ENCODE measurements around the gene POLE3. TPM values are rescaled to one million over a fixed set of nuclear protein-coding genes. Genes with fewer than 3 reads are reported as not detected.

Gene POLE3
- total RNA-seq, 1 experiment from 2014 or later, result 64.5 TPM

GRCh38 chr9:113421726-113422125, 11.3 kb upstream of the POLE3 start:
- H3K4me2 ChIP-seq, result no peak overlapping the region
- DNase-seq, result no peak
- TF ChIP-seq CTCF (conservative IDR thresholded peaks at IDR 0.05) (no peak), EZH2 (IDR thresholded peaks at IDR 0.05; ENCODE audit: low read depth) (no peak)
- no peak overlapping the region for H3K27ac ChIP-seq
- H3K9me2 ChIP-seq (ENCODE audit: insufficient read depth), result no peaks in the 10 kb centered on the region
- no peaks in the 10 kb centered on the region for H3F3A ChIP-seq (ENCODE audit: insufficient read depth, low read depth)
- no peaks in the 10 kb centered on the region for H3K9me3 ChIP-seq (ENCODE audit: insufficient read depth, low read depth)
- no TSS peak for BruUV-seq (replicated peaks)
- POLR2A ChIA-PET (ENCODE audit: unreplicated experiment), result no interaction called here
- no peaks in the 10 kb centered on the region for H3K27me3 ChIP-seq (ENCODE audit: insufficient read depth, low read depth)
- intact Hi-C loops (cut with micrococcal nuclease; ENCODE audit: unreplicated experiment), result no loop called here
- H4K20me1 ChIP-seq (ENCODE audit: insufficient read depth), result no peaks in the 10 kb centered on the region
- H3K36me3 ChIP-seq (ENCODE audit: low read depth), result no peaks in the 10 kb centered on the region
- H2AFZ ChIP-seq, result no peak overlapping the region
- H3K4me1 ChIP-seq (replicated peaks; ENCODE audit: insufficient read depth), result no peaks in the 10 kb centered on the region
- no peak overlapping the region for H3K4me3 ChIP-seq
- CTCF ChIA-PET, result no interaction called here
- H3K79me2 ChIP-seq (ENCODE audit: low read depth), result no peaks in the 10 kb centered on the region

- Histone ChIP-seq H3K4me1 (replicated peaks; ENCODE audit: insufficient read depth) (no peaks in the 10 kb centered on the region), H3K79me2 (ENCODE audit: low read depth) (no peaks in the 10 kb centered on the region), H2AFZ (no peak overlapping the region), H3K9me2 (ENCODE audit: insufficient read depth) (no peaks in the 10 kb centered on the region), H3K4me3 (no peak overlapping the region), H3K4me2 (no peak overlapping the region), H4K20me1 (ENCODE audit: insufficient read depth) (no peaks in the 10 kb centered on the region), H3K36me3 (ENCODE audit: low read depth) (no peaks in the 10 kb centered on the region), H3K27ac (no peak overlapping the region), H3K27me3 (ENCODE audit: insufficient read depth, low read depth) (no peaks in the 10 kb centered on the region), H3F3A (ENCODE audit: insufficient read depth, low read depth) (no peaks in the 10 kb centered on the region; the same call in 1 of the 2 replicates), H3K9me3 (ENCODE audit: insufficient read depth, low read depth) (no peaks in the 10 kb centered on the region)
- ChIA-PET CTCF (interaction anchor here (0.6 kb wide), 1 partner anchor 218 kb away, joined by 3 read pairs; no protein-coding TSS in a partner anchor), POLR2A (ENCODE audit: unreplicated experiment) (no interaction called here)
- no TSS peak for BruUV-seq (replicated peaks)
- DNase-seq, result no peak
- intact Hi-C loops (cut with micrococcal nuclease; ENCODE audit: unreplicated experiment), result no loop called here
- TF ChIP-seq CTCF (conservative IDR thresholded peaks at IDR 0.05) (no peak), EZH2 (IDR thresholded peaks at IDR 0.05; ENCODE audit: low read depth) (no peak)
Measured at GRCh38 chr9:113417370-113417769, 6.9 kb upstream of the POLE3 start.

- ChIA-PET POLR2A (ENCODE audit: unreplicated experiment) (no interaction called here), CTCF (no interaction called here)
- no TSS peak for BruUV-seq (replicated peaks)
- no peak overlapping the region for H3K27ac ChIP-seq
- TF ChIP-seq EZH2 (IDR thresholded peaks at IDR 0.05; ENCODE audit: low read depth), result no peak
- TF ChIP-seq CTCF (conservative IDR thresholded peaks at IDR 0.05), result no peak
- no peak overlapping the region for H3K4me3 ChIP-seq
- H3K9me2 ChIP-seq (ENCODE audit: insufficient read depth), result no peaks in the 10 kb centered on the region
- H3K4me1 ChIP-seq (replicated peaks; ENCODE audit: insufficient read depth), result peaks cover 6% of the 10 kb centered on the region; the same call in 1 of the 2 replicates
- H3K79me2 ChIP-seq (ENCODE audit: low read depth), result no peaks in the 10 kb centered on the region
- intact Hi-C loops (cut with micrococcal nuclease; ENCODE audit: unreplicated experiment), result no loop called here
- H3K27me3 ChIP-seq (ENCODE audit: insufficient read depth, low read depth), result no peaks in the 10 kb centered on the region
- H4K20me1 ChIP-seq (ENCODE audit: insufficient read depth), result no peaks in the 10 kb centered on the region
- DNase-seq, result no peak
- H2AFZ ChIP-seq, result no peak overlapping the region
- H3K4me2 ChIP-seq, result no peak overlapping the region
- no peaks in the 10 kb centered on the region for H3K36me3 ChIP-seq (ENCODE audit: low read depth)
- peaks cover 6% of the 10 kb centered on the region; the same call in 1 of the 2 replicates for H3F3A ChIP-seq (ENCODE audit: insufficient read depth, low read depth)
- H3K9me3 ChIP-seq (ENCODE audit: insufficient read depth, low read depth), result no peaks in the 10 kb centered on the region
Measured at GRCh38 chr9:113416149-113416721, 5.8 kb upstream of the POLE3 start.

All from PC-9 (cell line).